Measurements from ENCODE around the gene SCGB2A2.

GRCh38 chr11:62309991-62310390 lies 40.0 kb downstream of the SCGB2A2 start:
- no peak for TF ChIP-seq CTCF (IDR thresholded peaks at IDR 0.05 in 8 of 11, conservative IDR thresholded peaks at IDR 0.05 in 3 of 11)
- TF ChIP-seq POLR2AphosphoS5 (IDR thresholded peaks at IDR 0.05), result no peak

Measured in spleen (tissue), 7 donors.